ENCODE measurements around the gene LDLRAP1.

DNA sequence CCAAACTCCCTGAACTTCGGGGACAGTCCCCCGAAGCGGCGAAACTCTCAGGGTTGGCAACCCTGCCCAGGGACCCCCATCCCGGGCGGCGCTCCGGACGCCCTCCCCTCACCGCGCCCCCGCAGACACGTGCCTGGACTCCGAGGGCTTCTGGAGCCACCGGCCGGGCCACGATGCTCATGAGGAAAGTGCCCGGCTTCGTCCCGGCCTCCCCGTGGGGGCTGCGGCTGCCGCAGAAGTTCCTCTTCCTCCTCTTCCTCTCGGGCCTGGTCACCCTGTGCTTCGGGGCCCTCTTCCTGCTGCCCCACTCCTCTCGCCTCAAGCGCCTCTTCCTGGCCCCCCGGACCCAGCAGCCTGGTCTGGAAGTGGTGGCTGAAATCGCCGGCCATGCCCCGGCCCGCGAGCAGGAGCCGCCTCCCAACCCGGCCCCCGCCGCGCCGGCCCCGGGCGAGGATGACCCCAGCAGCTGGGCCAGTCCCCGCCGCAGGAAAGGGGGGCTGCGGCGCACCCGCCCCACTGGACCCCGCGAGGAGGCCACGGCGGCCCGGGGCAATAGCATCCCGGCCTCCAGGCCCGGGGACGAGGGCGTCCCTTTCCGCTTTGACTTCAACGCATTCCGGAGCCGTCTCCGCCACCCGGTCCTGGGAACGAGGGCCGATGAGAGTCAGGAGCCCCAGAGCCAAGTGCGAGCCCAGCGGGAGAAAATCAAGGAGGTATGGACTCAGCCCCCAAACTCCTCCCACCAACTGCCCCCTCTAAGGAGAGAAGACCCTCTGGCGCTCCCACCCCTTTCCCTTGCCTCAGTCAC lies 74.4 kb downstream of the LDLRAP1 start:
- TF ChIP-seq CTCF (IDR thresholded peaks at IDR 0.05 in 2 of 3, conservative IDR thresholded peaks at IDR 0.05 in 1 of 3; ENCODE audit: borderline replicate concordance in 1 of 3, insufficient read depth in 1 of 3, low read depth in 2 of 3, low read length in 2 of 3) (no peak), TCF7L2 (IDR thresholded peaks at IDR 0.05; ENCODE audit: borderline replicate concordance, extremely low read depth, insufficient read depth, insufficient read length) (no peak), EZH2 (IDR thresholded peaks at IDR 0.05) (no peak), SRF (IDR thresholded peaks at IDR 0.05; ENCODE audit: low read depth) (no peak), YY1 (IDR thresholded peaks at IDR 0.05; ENCODE audit: extremely low read depth, insufficient replicate concordance, low read depth, low read length) (no peak), POLR2A (IDR thresholded peaks at IDR 0.05; ENCODE audit: borderline replicate concordance, extremely low read depth, insufficient read depth, insufficient read length) (no peak), RAD21 (IDR thresholded peaks at IDR 0.05; ENCODE audit: low read depth) (no peak), ZNF274 (IDR thresholded peaks at IDR 0.05; ENCODE audit: low read depth, low read length) (no peak), EGR1 (IDR thresholded peaks at IDR 0.05; ENCODE audit: low read depth) (no peak)
- TF ChIP-seq, protein P1, sequence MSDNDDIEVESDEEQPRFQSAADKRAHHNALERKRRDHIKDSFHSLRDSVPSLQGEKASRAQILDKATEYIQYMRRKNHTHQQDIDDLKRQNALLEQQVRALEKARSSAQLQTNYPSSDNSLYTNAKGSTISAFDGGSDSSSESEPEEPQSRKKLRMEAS (IDR thresholded peaks at IDR 0.05): no peak
- TF ChIP-seq, protein P2, sequence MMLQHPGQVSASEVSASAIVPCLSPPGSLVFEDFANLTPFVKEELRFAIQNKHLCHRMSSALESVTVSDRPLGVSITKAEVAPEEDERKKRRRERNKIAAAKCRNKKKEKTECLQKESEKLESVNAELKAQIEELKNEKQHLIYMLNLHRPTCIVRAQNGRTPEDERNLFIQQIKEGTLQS (IDR thresholded peaks at IDR 0.05): no peak

All from HCT116 (cell line).